HG03135 (cell line): ENCODE data around the gene AFG1L.
"Not testable (repeated sequence)": the region's sequence is repeated elsewhere in the genome, so short reads cannot be mapped to it uniquely, and the experiment has no call there.

Experiments
- ATAC-seq: cut with Tn5 transposase; IDR thresholded peaks from one replicate; pipeline ENCODE4 v1.9.1; 2021; ENCODE audit warnings: mild to moderate bottlenecking, moderate library complexity; ENCODE audit not compliant: unreplicated experiment

AFG1L gene

GRCh38 chr6:108449717-108450116 lies 154.9 kb downstream of the AFG1L start:
- not testable (repeated sequence) for ATAC-seq

GRCh38 chr6:108451816-108452215 lies 157.0 kb downstream of the AFG1L start:
- no peak for ATAC-seq

- no peak for ATAC-seq
Measured at GRCh38 chr6:108452711-108453195, 157.9 kb downstream of the AFG1L start.

GRCh38 chr6:108453601-108454185 lies 158.8 kb downstream of the AFG1L start:
- ATAC-seq, result no peak

GRCh38 chr6:108454356-108454755 lies 159.5 kb downstream of the AFG1L start:
- no peak for ATAC-seq

GRCh38 chr6:108455688-108456087 lies 160.8 kb downstream of the AFG1L start:
- no peak for ATAC-seq

GRCh38 chr6:108463784-108464183 lies 168.9 kb downstream of the AFG1L start:
- ATAC-seq, result no peak

GRCh38 chr6:108464418-108465097 lies 169.7 kb downstream of the AFG1L start:
- ATAC-seq, result no peak

- no peak for ATAC-seq
Measured at GRCh38 chr6:108465098-108465495, 170.2 kb downstream of the AFG1L start.

- no peak for ATAC-seq
Measured at GRCh38 chr6:108468346-108468745, 173.5 kb downstream of the AFG1L start.

GRCh38 chr6:108469316-108469715 lies 174.5 kb downstream of the AFG1L start:
- no peak for ATAC-seq

GRCh38 chr6:108473197-108473596 lies 178.3 kb downstream of the AFG1L start:
- ATAC-seq, result no peak

- ATAC-seq, result no peak
Measured at GRCh38 chr6:108476376-108476775, 181.5 kb downstream of the AFG1L start.

GRCh38 chr6:108476847-108477430 lies 182.1 kb downstream of the AFG1L start:
- ATAC-seq, result no peak

- no peak for ATAC-seq
Measured at GRCh38 chr6:108482559-108482958, 187.7 kb downstream of the AFG1L start.

- ATAC-seq, result no peak
Measured at GRCh38 chr6:108484016-108484415, 189.2 kb downstream of the AFG1L start.

- ATAC-seq, result no peak
Measured at GRCh38 chr6:108489699-108490098, 194.8 kb downstream of the AFG1L start.

- no peak for ATAC-seq
Measured at GRCh38 chr6:108492131-108492766, 197.4 kb downstream of the AFG1L start.

- no peak for ATAC-seq
Measured at GRCh38 chr6:108494434-108494833, 199.6 kb downstream of the AFG1L start.

GRCh38 chr6:108497883-108498282 lies 203.0 kb downstream of the AFG1L start:
- no peak for ATAC-seq

- no peak for ATAC-seq
Measured at GRCh38 chr6:108501559-108501958, 206.7 kb downstream of the AFG1L start.

GRCh38 chr6:108502832-108503231 lies 208.0 kb downstream of the AFG1L start:
- no peak for ATAC-seq
